Neutrophil (primary cell): Measurements from ENCODE around the gene VDAC1.
A peak's percentile ranks its signal among the peaks of the same experiment; 100 is the strongest.

ENCODE experiments used
- H3K27ac ChIP-seq: fragments of 200-600 bp; sonication (generic); 2 replicates; pipeline ENCODE4 v1.5.1; 2016; ENCODE audit warnings: mild to moderate bottlenecking, moderate library complexity
- H3K27me3 ChIP-seq: fragments of 200-600 bp; sonication (generic); 2 replicates; pipeline ENCODE4 v1.6.0; 2016; ENCODE audit warnings: mild to moderate bottlenecking
- H3K36me3 ChIP-seq: fragments of 200-600 bp; sonication (generic); 2 replicates; pipeline ENCODE4 v1.5.1; 2017
- H3K4me1 ChIP-seq, 2 experiments: fragments of 200-600 bp in 1 of 2; sonication (generic) in 1 of 2; 1 replicate in 1 of 2; 2 replicates in 1 of 2; pipeline versions ENCODE4 v1.5.1 to v1.6.1; 2013 to 2016; ENCODE audit warnings: low read depth in 1 of 2, low read length in 1 of 2, mild to moderate bottlenecking in 1 of 2, moderate library complexity in 1 of 2; ENCODE audit not compliant: control insufficient read depth in 1 of 2, insufficient read depth in 1 of 2
- H3K4me3 ChIP-seq, 2 experiments: fragments of 200-600 bp in 1 of 2; sonication (generic) in 1 of 2; 1 replicate in 1 of 2; 2 replicates in 1 of 2; pipeline ENCODE4 v1.5.1; 2013 to 2016; ENCODE audit warnings: low read depth in 1 of 2, low read length in 1 of 2, mild to moderate bottlenecking in 1 of 2, moderate library complexity in 1 of 2
- H3K9me3 ChIP-seq: fragments of 200-600 bp; sonication (generic); 2 replicates; pipeline ENCODE4 v1.5.1; 2016
- TF ChIP-seq, protein P1 (sequence below): fragments of 200-600 bp; sonication (generic); IDR thresholded peaks from 2 replicates; pipeline ENCODE4 v1.5.1; 2016; ENCODE audit warnings: antibody characterized with exemption

VDAC1 gene

DNA sequence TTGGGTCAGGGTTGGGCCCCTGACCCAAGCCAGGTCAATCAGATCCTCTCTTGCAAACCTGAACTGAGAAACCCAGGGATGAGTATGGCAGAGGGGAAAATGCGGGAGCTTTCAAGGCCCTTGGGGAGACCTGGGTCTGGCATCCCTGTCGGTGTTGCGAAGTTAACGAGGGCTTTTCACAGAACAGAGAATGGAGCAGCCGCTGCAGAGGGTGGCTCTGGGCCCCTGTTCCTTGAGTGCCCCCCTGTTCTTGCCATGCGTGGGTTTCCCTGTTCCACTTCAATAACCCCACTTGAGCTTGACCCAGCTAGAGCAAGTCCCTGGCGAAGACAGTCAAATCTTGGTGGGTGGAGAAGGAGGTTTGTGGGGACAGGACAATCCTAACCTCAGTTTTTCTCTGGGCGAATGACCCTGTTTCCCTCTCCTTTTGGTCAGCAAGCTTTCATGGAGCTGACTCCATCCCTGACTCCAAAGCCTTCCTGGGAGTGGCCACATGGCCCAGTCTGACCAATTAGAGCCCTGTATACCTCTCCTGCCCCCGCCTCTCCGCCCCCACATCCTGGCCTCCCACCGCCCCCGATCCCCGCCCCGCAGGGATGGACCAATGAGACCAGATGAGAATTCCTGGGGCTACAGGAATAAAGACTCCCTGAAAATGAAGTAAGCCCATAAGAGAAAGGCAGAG, 2.9 kb upstream of the VDAC1 start:
- no peak overlapping the region for H3K4me3 ChIP-seq
- H3K36me3 ChIP-seq = no peaks in the 10 kb centered on the region
- H3K4me1 ChIP-seq = peaks cover 21 to 22% of the 10 kb centered on the region in 2 experiments
- peaks cover 77% of the 10 kb centered on the region for H3K27me3 ChIP-seq
- TF ChIP-seq, protein P1, sequence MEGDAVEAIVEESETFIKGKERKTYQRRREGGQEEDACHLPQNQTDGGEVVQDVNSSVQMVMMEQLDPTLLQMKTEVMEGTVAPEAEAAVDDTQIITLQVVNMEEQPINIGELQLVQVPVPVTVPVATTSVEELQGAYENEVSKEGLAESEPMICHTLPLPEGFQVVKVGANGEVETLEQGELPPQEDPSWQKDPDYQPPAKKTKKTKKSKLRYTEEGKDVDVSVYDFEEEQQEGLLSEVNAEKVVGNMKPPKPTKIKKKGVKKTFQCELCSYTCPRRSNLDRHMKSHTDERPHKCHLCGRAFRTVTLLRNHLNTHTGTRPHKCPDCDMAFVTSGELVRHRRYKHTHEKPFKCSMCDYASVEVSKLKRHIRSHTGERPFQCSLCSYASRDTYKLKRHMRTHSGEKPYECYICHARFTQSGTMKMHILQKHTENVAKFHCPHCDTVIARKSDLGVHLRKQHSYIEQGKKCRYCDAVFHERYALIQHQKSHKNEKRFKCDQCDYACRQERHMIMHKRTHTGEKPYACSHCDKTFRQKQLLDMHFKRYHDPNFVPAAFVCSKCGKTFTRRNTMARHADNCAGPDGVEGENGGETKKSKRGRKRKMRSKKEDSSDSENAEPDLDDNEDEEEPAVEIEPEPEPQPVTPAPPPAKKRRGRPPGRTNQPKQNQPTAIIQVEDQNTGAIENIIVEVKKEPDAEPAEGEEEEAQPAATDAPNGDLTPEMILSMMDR = no peak
- no peaks in the 10 kb centered on the region for H3K9me3 ChIP-seq
- H3K27ac ChIP-seq = no peak overlapping the region

DNA sequence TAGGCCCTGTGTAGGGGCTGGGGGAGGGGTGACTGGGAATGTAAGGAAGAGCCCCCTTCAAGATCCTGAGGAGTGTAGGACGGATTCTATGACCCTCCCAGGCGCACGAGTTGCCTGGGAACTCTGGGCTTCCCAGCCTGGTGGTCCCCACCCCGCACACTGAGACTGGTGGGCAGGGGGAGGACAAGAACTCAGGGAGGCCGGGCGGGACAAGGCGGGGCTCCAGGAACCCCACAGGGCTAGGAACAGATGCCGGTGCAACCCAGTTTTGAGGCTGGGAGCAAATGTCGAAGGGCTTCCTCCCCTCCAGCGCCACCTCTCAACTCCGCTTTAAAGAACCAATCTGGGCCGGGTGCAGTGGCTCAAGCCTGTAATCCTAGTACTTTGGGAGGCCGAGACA, 1.3 kb upstream of the VDAC1 start:
- TF ChIP-seq, protein P1 = no peak
- Histone ChIP-seq H3K4me3 (no peak overlapping the region), H3K27ac (no peak overlapping the region), H3K9me3 (no peaks in the 10 kb centered on the region), H3K4me1 (peaks cover 21 to 23% of the 10 kb centered on the region in 2 experiments), H3K36me3 (no peaks in the 10 kb centered on the region), H3K27me3 (peaks cover 61% of the 10 kb centered on the region)

DNA sequence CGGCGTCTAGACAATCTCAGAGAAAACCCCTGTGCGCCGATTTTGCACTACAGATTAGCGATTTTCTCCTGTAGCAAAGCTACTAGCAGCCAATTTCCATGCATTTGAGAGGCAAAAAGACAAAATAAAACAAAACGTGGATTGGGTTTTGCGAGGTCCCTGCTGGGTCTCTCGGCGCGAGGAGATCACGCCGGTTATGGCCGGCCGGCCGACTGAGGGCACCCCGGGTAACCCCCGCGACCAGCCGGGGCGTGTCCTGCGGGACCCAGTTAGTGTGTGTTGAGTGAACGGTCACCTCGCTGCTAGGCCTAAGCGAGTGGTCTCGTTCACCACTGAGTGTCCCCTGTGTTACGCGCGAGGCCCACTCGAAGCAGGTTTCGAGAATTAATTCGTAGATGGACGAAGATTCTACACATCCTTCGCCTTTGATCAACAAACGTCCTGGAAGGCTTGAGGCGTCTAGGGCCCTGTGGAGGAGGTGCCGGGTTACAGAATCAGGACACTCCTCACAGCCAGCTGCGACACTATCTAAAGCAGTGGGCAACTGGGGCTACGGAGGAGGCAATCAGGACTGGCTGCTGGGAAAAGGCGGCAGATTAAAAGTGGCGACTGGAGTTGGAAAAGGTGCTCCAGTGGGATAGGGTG, 764 bp upstream of the VDAC1 start:
- H3K4me3 ChIP-seq = peak overlapping the region; percentile 78 to 87
- no peaks in the 10 kb centered on the region for H3K36me3 ChIP-seq
- H3K4me1 ChIP-seq = peaks cover 21 to 23% of the 10 kb centered on the region in 2 experiments
- H3K9me3 ChIP-seq = no peaks in the 10 kb centered on the region
- TF ChIP-seq, protein P1 = no peak
- H3K27ac ChIP-seq = no peak overlapping the region
- peaks cover 56% of the 10 kb centered on the region for H3K27me3 ChIP-seq

DNA sequence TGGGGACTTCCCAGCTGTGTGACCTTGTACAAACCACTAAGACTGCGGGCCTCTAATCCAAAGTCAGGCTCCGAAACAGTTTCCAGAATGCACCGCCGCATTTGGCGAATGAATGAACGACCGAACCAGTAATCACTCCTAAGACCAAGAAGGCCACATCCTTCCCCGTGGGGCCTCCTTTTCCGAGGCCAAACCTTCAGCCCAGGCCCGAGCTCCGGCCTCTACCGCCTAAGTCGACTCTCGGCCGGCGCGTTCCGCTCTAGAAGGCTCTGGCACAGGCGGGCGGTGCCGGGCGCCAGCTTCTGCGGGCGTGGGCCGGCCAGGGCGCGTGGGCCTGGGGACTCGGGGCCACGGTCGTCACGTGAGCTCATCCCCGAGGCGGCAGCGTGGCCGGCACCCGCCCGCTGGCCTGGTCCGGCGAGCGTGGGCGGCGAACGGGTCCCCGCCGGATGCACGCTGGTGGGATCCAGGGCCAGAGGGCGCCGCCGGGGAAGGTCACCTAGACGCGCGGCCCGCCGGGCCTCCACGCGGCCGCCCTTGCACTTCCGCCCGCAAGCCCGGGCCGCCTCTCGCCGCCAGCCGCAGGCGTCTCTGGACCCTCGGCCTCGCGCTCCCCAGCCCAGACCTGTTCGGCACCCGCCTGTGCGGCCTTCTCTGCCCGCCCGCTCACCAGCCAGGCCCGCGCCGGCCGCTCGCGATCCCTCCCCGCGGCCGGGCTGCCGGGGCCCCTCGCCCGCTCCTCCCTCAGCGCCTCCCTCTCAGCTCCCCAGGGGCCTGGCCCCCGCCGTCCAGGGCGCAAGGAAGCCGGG, 754 bp downstream of the VDAC1 start:
- no peaks in the 10 kb centered on the region for H3K36me3 ChIP-seq
- peak overlapping the region; percentile 75 for H3K27ac ChIP-seq
- no peaks in the 10 kb centered on the region for H3K9me3 ChIP-seq
- H3K4me1 ChIP-seq = peaks cover 21 to 23% of the 10 kb centered on the region in 2 experiments
- H3K4me3 ChIP-seq = peak overlapping the region; percentile 78 to 87
- TF ChIP-seq, protein P1 = no peak
- H3K27me3 ChIP-seq = peaks cover 42% of the 10 kb centered on the region

DNA sequence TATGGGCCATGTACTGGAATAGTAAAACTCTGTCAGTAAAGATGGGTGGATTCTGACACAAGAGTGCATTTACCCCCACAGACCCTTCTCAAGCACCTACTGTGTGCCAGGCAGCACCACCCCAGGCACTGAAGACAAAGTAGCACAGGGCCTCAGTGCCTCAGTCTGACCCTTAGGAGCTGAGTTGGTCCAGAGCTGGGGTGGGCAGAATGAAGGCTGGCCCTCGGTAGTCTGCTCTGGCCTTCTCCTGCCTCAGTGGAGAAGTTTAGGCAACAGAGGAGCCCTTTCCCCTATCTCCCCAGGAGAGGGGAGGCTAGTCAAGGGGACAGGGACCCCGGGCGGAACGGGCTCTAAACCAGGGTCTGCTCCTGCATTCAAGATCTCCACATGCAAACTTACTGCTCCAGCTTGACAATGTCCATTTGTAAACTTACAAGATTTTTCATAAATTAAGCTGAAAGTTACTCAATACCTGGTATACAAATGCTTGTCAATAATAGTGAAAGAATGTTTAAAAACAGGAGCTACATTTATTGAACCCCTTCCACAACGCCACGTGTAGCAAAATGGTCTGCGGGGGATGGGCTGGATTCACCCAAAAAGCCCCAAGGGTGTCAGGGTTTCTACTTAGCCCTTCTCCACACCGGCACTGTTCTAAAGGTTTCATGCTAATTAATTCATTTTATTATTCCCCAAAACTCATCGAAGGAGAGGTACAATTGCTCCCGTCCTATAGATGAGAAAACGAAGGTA, 1.5 kb downstream of the VDAC1 start:
- peak overlapping the region; percentile 75 for H3K27ac ChIP-seq
- H3K4me1 ChIP-seq = peaks cover 21 to 23% of the 10 kb centered on the region in 2 experiments
- no peaks in the 10 kb centered on the region for H3K36me3 ChIP-seq
- peaks cover 34% of the 10 kb centered on the region for H3K27me3 ChIP-seq
- H3K4me3 ChIP-seq = peak overlapping the region; percentile 78 to 87
- TF ChIP-seq, protein P1 = no peak
- H3K9me3 ChIP-seq = no peaks in the 10 kb centered on the region
